Breast epithelium (tissue), 4 donors: ENCODE data around the gene CTU1. TPM values are rescaled to one million over a fixed set of nuclear protein-coding genes. Genes with fewer than 3 reads are reported as not detected.

Source experiments
- DNase-seq, 2 donors: peaks; one replicate each; pipeline ENCODE4 v3.0.0-alpha.2; 2019; ENCODE audit warnings: low spot score in 2 of 2
- H3K27ac ChIP-seq, 2 donors: fragments of 200-600 bp; sonication (generic) in 1 of 2; one replicate each; pipeline ENCODE4 v1.5.1; 2016 to 2019; ENCODE audit warnings: mild to moderate bottlenecking in 1 of 2
- H3K27me3 ChIP-seq, 2 donors: fragments of 200-600 bp; sonication (generic) in 1 of 2; one replicate each; pipeline versions ENCODE4 v1.5.1 to v1.6.0; 2017 to 2019; ENCODE audit warnings: control low read depth in 1 of 2, mild to moderate bottlenecking in 1 of 2
- H3K36me3 ChIP-seq: fragments of 200-600 bp; one replicate; pipeline ENCODE4 v1.5.1; 2019
- H3K4me1 ChIP-seq, 2 donors: fragments of 200-600 bp; sonication (generic); one replicate each; pipeline ENCODE4 v1.5.1; 2016 to 2019; ENCODE audit warnings: control low read depth in 1 of 2
- H3K4me3 ChIP-seq, 3 donors: fragments of 200-600 bp; sonication (generic); 1 replicate in 2 of 3; 2 replicates in 1 of 3; pipeline ENCODE4 v1.5.1; 2016 to 2019; ENCODE audit warnings: mild to moderate bottlenecking in 3 of 3, moderate library complexity in 2 of 3
- H3K9me3 ChIP-seq, 2 donors: fragments of 200-600 bp; sonication (generic) in 1 of 2; one replicate each; pipeline ENCODE4 v1.5.1; 2016 to 2019; ENCODE audit warnings: control low read depth in 1 of 2
- POLR2A ChIP-seq: fragments of 450-650 bp; IDR thresholded peaks from one replicate; pipeline ENCODE4 v1.6.1; 2016; ENCODE audit warnings: antibody characterized with exemption, mild to moderate bottlenecking, moderate library complexity
- POLR2AphosphoS5 ChIP-seq, 3 donors: sonication (generic); formaldehyde crosslinking; IDR thresholded peaks; one replicate each; pipeline ENCODE4 v1.6.1; 2017; ENCODE audit warnings: antibody characterized with exemption in 3 of 3
- intact Hi-C: fragments of 100-400 bp; cut with DNase I; formaldehyde crosslinking; loops from one replicate; pipeline ENCODE4 v1.15.1; 2023; ENCODE audit warnings: low total_unique reads
- total RNA-seq, 3 donors: library from RNA; depleted of rRNA; stranded (reverse); fragments of >200 nt; gene quantifications; one replicate each; pipeline ENCODE4 v1.1.0, GENCODE V29; 2016
- TF ChIP-seq, protein P1 (sequence below), 3 donors: fragments of 450-650 bp; IDR thresholded peaks; one replicate each; pipeline ENCODE4 v1.5.1; 2016 to 2017; ENCODE audit warnings: antibody characterized with exemption in 3 of 3, mild to moderate bottlenecking in 3 of 3, moderate library complexity in 3 of 3

The CTU1 gene
- total RNA-seq, 3 donors from 2014 or later, result 5.6 to 10.1 (median 9.2) TPM

DNA sequence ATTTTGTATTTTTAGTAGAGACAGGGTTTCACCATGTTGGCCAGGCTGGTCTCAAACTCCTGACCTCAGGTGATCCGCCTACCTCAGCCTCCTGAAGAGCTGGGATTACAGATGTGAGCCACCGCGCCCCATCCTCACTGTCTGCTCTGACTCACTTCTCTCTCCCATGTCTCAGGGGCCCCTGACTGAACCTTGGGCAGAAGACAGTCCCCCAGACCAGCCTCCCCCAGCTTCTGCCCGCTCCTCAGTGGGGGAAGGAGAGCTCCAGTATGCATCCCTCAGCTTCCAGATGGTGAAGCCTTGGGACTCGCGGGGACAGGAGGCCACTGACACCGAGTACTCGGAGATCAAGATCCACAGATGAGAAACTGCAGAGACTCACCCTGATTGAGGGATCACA, 21.5 kb upstream of the CTU1 start:
- TF ChIP-seq POLR2A (no peak), POLR2AphosphoS5 (IDR thresholded peaks at IDR 0.05) (no peak)
- TF ChIP-seq, protein P1, sequence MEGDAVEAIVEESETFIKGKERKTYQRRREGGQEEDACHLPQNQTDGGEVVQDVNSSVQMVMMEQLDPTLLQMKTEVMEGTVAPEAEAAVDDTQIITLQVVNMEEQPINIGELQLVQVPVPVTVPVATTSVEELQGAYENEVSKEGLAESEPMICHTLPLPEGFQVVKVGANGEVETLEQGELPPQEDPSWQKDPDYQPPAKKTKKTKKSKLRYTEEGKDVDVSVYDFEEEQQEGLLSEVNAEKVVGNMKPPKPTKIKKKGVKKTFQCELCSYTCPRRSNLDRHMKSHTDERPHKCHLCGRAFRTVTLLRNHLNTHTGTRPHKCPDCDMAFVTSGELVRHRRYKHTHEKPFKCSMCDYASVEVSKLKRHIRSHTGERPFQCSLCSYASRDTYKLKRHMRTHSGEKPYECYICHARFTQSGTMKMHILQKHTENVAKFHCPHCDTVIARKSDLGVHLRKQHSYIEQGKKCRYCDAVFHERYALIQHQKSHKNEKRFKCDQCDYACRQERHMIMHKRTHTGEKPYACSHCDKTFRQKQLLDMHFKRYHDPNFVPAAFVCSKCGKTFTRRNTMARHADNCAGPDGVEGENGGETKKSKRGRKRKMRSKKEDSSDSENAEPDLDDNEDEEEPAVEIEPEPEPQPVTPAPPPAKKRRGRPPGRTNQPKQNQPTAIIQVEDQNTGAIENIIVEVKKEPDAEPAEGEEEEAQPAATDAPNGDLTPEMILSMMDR (IDR thresholded peaks at IDR 0.05), result no peak
- Histone ChIP-seq H3K4me3 (no peak overlapping the region), H3K4me1 (no peaks in the 10 kb centered on the region), H3K27me3 (peaks cover 0 to 10% of the 10 kb centered on the region in 2 donors), H3K27ac (no peak overlapping the region), H3K36me3 (no peaks in the 10 kb centered on the region), H3K9me3 (no peaks in the 10 kb centered on the region)
- no peak for DNase-seq
- intact Hi-C loops, result no loop called here

DNA sequence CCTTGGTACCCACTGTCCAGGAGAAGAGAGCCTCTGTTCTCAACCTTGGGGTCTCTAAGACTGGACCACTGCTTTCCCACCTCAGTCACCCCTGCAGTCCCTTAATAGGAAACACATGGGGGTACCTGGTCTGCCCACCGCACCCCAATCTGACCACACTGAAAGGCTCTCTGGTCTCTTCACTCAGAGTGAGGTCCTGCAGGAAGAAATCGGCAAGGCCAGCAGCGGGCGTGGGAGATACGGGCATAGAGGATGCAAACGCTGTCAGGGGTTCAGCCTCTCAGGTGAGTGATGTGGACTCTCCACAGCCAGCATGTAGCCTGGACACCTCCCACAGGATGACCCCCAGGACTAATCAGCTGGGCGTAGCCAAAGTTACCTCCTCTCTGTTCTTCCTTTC, 20.0 kb upstream of the CTU1 start:
- H3K4me1 ChIP-seq, result no peaks in the 10 kb centered on the region
- DNase-seq, result peak in 1 of 2 donors; percentile 22
- peaks cover 0 to 15% of the 10 kb centered on the region in 2 donors for H3K27me3 ChIP-seq
- intact Hi-C loops, result no loop called here
- no peaks in the 10 kb centered on the region for H3K9me3 ChIP-seq
- TF ChIP-seq POLR2A (no peak), POLR2AphosphoS5 (IDR thresholded peaks at IDR 0.05) (no peak)
- TF ChIP-seq, protein P1 (IDR thresholded peaks at IDR 0.05), result no peak
- H3K4me3 ChIP-seq, result peak overlapping the region in 1 of 3 donors; percentile 0
- H3K27ac ChIP-seq, result peak overlapping the region in 1 of 2 donors; percentile 55
- H3K36me3 ChIP-seq, result no peaks in the 10 kb centered on the region

DNA sequence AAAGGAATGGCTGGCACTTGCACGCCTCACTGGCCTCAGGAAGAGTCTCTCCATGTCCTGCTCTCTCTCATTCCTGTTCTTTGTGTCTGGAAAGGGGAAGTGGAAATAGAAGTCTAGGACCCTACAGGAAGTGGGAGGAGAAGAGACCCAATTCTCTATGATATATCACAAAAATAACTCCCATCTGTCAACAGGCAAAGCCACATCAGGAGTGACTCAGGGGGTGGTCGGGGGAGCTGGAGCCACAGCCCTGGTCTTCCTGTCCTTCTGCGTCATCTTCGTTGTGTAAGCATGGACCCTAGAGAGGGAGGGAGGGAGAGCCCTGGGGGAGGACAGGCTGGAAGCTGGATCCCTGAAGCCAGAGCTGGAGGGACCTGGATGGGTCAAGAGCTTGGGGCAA, 19.5 kb upstream of the CTU1 start:
- Histone ChIP-seq H3K9me3 (no peaks in the 10 kb centered on the region), H3K4me3 (peak overlapping the region in 1 of 3 donors; percentile 27), H3K4me1 (no peaks in the 10 kb centered on the region), H3K36me3 (no peaks in the 10 kb centered on the region), H3K27ac (no peak overlapping the region), H3K27me3 (peaks cover 0 to 15% of the 10 kb centered on the region in 2 donors)
- no peak for TF ChIP-seq POLR2AphosphoS5 (IDR thresholded peaks at IDR 0.05)
- TF ChIP-seq, protein P1 (IDR thresholded peaks at IDR 0.05), result no peak
- no peak for TF ChIP-seq POLR2A
- intact Hi-C loops, result no loop called here
- DNase-seq, result no peak

DNA sequence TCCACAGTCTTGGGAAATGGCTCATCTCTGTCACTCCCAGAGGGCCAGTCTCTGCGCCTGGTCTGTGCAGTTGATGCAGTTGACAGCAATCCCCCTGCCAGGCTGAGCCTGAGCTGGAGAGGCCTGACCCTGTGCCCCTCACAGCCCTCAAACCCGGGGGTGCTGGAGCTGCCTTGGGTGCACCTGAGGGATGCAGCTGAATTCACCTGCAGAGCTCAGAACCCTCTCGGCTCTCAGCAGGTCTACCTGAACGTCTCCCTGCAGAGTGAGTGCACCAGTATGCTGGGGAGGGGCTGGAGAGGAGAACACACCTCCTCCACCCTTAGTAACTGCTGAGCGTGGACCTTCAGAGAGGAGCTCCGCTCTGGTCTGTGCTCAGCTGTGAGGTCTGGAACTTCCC, 18.8 kb upstream of the CTU1 start:
- intact Hi-C loops, result no loop called here
- TF ChIP-seq POLR2A (no peak), POLR2AphosphoS5 (IDR thresholded peaks at IDR 0.05) (no peak)
- TF ChIP-seq, protein P1 (IDR thresholded peaks at IDR 0.05), result no peak
- H3K4me1 ChIP-seq, result no peaks in the 10 kb centered on the region
- H3K4me3 ChIP-seq, result peak overlapping the region in 2 of 3 donors; percentile 25 to 27
- no peak for DNase-seq
- peaks cover 0 to 15% of the 10 kb centered on the region in 2 donors for H3K27me3 ChIP-seq
- H3K27ac ChIP-seq, result no peak overlapping the region
- H3K9me3 ChIP-seq, result no peaks in the 10 kb centered on the region
- H3K36me3 ChIP-seq, result no peaks in the 10 kb centered on the region

DNA sequence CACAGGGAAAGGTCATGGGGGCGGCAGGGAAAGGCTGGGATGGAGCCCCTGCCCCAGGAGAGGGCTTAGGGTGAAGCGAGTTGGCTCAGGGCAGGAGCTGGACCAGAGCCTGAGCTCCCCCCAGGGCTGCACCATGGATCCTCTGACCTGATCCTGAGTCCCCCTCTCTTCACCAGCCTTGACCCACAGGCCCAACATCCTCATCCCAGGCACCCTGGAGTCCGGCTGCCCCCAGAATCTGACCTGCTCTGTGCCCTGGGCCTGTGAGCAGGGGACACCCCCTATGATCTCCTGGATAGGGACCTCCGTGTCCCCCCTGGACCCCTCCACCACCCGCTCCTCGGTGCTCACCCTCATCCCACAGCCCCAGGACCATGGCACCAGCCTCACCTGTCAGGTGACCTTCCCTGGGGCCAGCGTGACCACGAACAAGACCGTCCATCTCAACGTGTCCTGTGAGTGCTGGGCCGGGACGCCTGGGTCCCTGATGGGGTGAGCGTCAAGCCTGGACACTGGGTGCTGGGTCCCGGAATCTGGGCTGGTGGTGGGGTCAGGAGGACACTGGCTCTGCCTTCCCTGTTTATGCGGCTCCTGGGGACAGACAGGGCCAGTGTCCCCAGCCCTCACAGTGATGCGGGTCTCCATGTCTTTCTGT, 17.3 kb upstream of the CTU1 start:
- Histone ChIP-seq H3K27ac (peak overlapping the region in 1 of 2 donors; percentile 71), H3K4me3 (peak overlapping the region; percentile 1 to 35 (median 27)), H3K36me3 (no peaks in the 10 kb centered on the region), H3K4me1 (no peaks in the 10 kb centered on the region), H3K27me3 (peaks cover 0 to 15% of the 10 kb centered on the region in 2 donors), H3K9me3 (no peaks in the 10 kb centered on the region)
- intact Hi-C loops, result no loop called here
- DNase-seq, result peak in 1 of 2 donors; percentile 49
- TF ChIP-seq POLR2A (no peak), POLR2AphosphoS5 (IDR thresholded peaks at IDR 0.05) (no peak)
- TF ChIP-seq, protein P1 (IDR thresholded peaks at IDR 0.05), result no peak
